Activated CD4-positive, CD25-positive, alpha-beta regulatory T cell treated with anti-CD3 and anti-CD28 coated beads, Interleukin-2, amount 50 U/mL, for 24 hours (primary cell): Measurements from ENCODE around the gene UBE2J1.

ENCODE experiments used
- ATAC-seq, 2 donors: fragments of 150-1000 bp; cut with Tn5 transposase; one replicate each; pipeline ENCODE4 v1.10.0; 2021; ENCODE audit warnings: mild to moderate bottlenecking in 1 of 2, moderate library complexity in 1 of 2

UBE2J1 gene

DNA sequence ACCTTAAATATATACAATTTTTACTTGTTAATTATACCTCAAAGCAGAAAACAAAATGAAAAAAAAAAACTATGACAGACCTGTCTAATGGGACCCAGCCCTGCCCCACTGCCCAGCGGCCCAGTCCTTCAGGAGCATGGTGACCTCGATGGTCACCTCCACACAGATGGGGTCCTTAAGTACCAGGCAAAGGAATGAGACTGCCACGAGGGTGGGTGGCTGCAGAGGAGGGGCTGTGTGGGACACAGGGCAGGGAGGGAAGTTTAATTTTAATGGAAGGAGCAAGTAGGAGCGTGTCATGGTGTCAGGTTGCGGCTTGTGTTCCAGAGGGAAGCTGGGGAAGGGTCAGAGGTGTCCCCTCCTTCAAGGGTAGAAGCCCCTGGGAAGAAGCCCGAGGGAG is 66.0 kb downstream of the UBE2J1 start:
- ATAC-seq, result no peak

DNA sequence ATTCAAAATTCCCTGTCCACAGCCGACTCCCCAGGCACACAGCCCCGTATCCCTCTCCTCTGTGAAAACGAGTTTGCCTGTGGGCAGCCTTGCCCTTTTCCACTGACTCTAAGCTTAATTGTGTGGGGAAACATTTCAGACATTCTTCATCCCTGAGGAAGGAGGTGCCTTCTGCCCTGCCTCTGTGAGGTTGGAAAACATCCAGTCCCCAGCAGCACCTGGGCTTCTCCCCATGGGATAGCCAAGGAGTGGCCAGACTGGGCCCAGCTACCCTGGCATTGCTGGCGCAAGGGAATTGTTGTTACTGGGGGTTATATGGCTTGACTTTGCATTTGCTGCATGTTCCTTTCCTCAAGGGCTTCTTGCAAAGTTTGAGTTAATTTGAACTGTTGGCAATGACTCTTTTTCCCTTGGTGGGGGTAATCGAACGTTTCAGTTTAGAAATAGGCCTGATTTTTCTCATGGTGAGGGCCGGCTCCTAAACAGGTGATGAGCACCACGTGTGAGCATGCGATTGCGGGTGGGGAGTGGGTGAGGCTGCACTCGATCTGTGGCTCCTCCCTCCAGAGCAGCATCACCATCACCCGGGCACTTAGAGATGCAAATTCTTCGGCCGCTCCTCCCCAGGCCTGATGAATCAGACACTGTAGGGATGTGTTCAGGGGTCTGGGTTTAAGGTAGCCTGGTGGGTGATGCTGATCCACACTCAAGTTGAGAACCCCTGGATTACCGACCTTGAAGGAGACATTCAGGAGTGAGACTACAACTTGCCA is 67.4 kb downstream of the UBE2J1 start:
- no peak for ATAC-seq

DNA sequence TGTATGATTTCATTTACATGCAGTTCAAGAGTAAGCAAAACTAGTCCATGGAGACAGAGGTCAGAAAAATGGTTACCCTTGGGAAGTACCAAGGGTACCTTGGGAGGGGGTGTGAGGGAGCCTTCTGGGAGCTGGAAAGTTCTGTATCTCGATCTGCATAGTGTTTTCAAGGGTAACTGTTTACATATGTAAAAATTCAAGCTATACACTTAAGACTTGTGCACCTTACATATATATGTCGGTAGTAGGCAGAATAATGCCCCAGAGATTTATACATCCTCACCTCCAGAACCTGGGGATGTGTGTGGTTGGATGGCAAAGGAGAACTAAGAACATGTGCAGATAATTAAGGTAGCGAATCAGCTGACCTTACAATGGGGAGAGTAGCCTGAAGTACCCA is 68.4 kb downstream of the UBE2J1 start:
- ATAC-seq, result no peak

DNA sequence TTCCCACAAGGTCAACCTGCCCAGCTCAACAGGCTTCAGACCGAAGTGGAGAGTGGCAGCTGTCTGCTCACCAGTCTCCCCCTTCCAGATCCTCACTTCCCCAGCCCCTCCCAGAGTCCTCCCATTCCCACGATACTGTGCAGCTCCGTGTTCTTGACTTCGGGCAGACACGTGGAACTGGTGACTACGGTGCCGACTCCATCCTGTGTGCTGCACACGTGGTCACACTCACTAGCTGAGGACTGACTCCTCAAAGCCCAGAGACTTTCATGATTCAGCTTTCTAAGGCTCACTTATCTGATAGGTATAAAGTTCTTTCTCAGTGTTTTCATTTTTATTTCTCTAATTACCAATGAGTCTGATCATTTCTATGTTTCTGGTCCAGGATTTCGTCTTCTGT is 69.8 kb downstream of the UBE2J1 start:
- ATAC-seq, result no peak

DNA sequence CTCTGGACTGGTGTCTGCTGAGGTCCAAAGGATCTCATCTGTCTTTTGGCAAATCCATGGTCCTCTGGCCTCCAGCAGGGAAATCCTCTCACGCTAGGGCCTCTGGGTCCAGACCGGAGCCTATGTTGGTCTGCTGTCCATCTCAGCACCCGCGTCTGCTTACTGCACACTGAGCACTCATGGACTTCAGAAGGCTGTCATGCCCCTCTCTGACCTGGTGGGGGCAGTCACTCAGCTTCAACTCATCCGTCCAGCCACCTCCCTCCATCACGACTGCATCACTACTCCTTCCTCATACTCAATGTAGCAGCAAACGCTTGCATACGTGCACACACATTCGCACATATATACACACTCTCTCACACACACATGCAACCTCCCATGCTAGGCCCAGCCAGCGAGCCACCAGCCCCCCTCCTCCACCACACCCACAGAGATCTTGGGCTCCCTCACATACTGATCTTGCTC is 70.7 kb downstream of the UBE2J1 start:
- ATAC-seq, result peak; percentile 44 to 60

DNA sequence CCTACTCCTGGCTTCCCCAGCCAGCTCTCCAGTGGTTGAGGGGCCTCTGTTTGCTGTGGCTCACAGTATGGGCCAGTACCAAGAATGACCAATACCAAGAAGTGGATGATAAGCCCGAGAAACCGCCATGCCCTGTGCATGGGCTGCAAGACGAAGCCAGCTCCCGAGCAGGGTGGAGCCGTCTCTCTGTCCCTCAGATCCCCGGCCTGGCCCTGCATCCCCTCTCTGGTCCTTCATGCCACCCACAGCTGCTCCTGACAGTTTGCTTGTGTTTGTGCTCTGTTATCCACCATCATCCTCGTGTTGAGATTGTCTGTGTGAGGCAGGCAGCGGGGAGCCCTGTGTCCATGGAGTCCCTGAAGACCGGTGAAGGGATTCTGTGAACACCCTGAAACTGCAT is 73.6 kb downstream of the UBE2J1 start:
- no peak for ATAC-seq
